Thymus (tissue), 11 donors: ENCODE data around the gene TTC7B. TPM values are rescaled to one million over a fixed set of nuclear protein-coding genes. Genes with fewer than 3 reads are reported as not detected.

ENCODE experiments used
- DNase-seq, 9 donors: peaks; one replicate each; pipeline ENCODE4 v3.0.0-alpha.2; 2013; ENCODE audit warnings: low spot score in 9 of 9, low read depth in 6 of 9, missing footprints in 1 of 9
- H3K27ac ChIP-seq, 2 donors: one replicate each; pipeline ENCODE4 v1.5.1; 2013; ENCODE audit warnings: control low read depth in 1 of 2, low read depth in 1 of 2, low read length in 1 of 2, mild to moderate bottlenecking in 1 of 2, moderate library complexity in 1 of 2
- H3K27me3 ChIP-seq, 2 donors: one replicate each; pipeline ENCODE4 v1.5.1; 2013; ENCODE audit warnings: low read length in 1 of 2; ENCODE audit not compliant: control insufficient read depth in 2 of 2, insufficient read depth in 1 of 2
- H3K36me3 ChIP-seq, 2 donors: one replicate each; pipeline ENCODE4 v1.5.1; 2013; ENCODE audit warnings: low read length in 1 of 2, mild to moderate bottlenecking in 1 of 2, moderate library complexity in 1 of 2; ENCODE audit not compliant: control insufficient read depth in 2 of 2, insufficient read depth in 2 of 2
- H3K4me1 ChIP-seq, 2 donors: one replicate each; pipeline ENCODE4 v1.5.1; 2013; ENCODE audit warnings: low read length in 2 of 2; ENCODE audit not compliant: control insufficient read depth in 2 of 2, insufficient read depth in 2 of 2
- H3K4me3 ChIP-seq, 2 donors: one replicate each; pipeline ENCODE4 v1.5.1; 2013; ENCODE audit warnings: low read length in 2 of 2, control low read depth in 1 of 2, mild to moderate bottlenecking in 1 of 2
- H3K9me3 ChIP-seq, 2 donors: one replicate each; pipeline ENCODE4 v1.5.1; 2013; ENCODE audit warnings: low read length in 1 of 2, mild to moderate bottlenecking in 1 of 2; ENCODE audit not compliant: control insufficient read depth in 2 of 2, insufficient read depth in 1 of 2
- WGBS: extraction: QIAGEN DNeasy Blood & Tissue Kit; methylation state at CpG from one replicate; pipeline ENCODE4 v1.1.7; 2013; 5-methylcytosine and 5-hydroxymethylcytosine counted together
- polyA plus RNA-seq: library from polyadenylated mRNA; stranded (reverse); fragments of 200-250 nt; gene quantifications from one replicate; pipeline ENCODE4 v1.2.3, GENCODE V29; 2013
- total RNA-seq: library from RNA; stranded (reverse); fragments of 120-200 nt; gene quantifications from one replicate; pipeline ENCODE4 v1.2.4, GENCODE V29; 2013
- donor health status: healthy.

TTC7B gene
- total and polyA plus RNA-seq, 2 donors, result 3.2 to 5.6 TPM

DNA sequence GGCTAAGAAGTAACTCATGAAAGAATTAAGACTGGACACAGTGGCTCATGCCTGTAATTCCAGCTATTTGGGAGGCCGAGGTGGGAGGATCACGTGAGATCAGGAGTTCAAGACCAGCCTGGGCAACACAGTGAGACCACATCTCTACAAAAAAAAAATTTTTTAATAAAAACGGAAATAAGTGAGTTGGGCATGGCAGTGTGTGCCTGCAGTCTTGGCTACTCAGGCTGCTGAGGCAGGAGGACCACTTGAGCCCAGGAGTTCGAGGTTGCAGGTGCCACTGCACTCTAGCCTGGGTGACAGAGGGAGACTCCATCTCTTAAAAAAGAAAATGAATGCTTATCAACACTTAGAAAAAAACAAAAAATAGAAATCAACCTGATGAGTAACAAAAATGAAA, 301.7 kb downstream of the TTC7B start:
- peaks cover 0 to 3% of the 10 kb centered on the region in 2 donors for H3K4me1 ChIP-seq
- H3K9me3 ChIP-seq, result no peaks in the 10 kb centered on the region
- 93% methylated on average over 4 of the region's 4 CpGs for WGBS
- no peaks in the 10 kb centered on the region for H3K36me3 ChIP-seq
- no peak for DNase-seq
- no peak overlapping the region for H3K27ac ChIP-seq
- no peak overlapping the region for H3K4me3 ChIP-seq
- H3K27me3 ChIP-seq, result no peaks in the 10 kb centered on the region

DNA sequence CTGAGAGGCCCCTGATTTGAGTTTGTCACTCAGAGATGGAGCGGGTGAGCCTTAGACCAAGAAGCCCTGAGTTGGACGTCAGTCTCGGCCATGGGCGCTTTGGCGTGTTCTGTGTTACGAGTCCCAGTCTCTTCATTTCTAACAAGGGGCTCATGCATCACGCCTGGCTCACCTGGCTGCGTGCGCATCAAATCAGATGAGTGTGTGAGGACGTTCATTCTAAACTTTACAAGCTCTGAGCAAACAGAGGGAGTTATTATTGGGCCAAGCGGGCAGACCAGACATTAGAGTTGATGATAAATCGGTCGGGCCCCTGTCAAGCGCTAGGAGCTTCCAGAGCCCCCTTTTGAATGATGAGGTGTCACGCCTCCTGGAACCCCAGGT, 302.2 kb downstream of the TTC7B start:
- WGBS, result 90% methylated on average over 15 of the region's 15 CpGs
- peaks cover 0 to 2% of the 10 kb centered on the region in 2 donors for H3K27me3 ChIP-seq
- H3K4me1 ChIP-seq, result peaks cover 0 to 4% of the 10 kb centered on the region in 2 donors
- no peaks in the 10 kb centered on the region for H3K36me3 ChIP-seq
- H3K4me3 ChIP-seq, result no peak overlapping the region
- DNase-seq, result no peak
- H3K9me3 ChIP-seq, result no peaks in the 10 kb centered on the region
- H3K27ac ChIP-seq, result no peak overlapping the region

DNA sequence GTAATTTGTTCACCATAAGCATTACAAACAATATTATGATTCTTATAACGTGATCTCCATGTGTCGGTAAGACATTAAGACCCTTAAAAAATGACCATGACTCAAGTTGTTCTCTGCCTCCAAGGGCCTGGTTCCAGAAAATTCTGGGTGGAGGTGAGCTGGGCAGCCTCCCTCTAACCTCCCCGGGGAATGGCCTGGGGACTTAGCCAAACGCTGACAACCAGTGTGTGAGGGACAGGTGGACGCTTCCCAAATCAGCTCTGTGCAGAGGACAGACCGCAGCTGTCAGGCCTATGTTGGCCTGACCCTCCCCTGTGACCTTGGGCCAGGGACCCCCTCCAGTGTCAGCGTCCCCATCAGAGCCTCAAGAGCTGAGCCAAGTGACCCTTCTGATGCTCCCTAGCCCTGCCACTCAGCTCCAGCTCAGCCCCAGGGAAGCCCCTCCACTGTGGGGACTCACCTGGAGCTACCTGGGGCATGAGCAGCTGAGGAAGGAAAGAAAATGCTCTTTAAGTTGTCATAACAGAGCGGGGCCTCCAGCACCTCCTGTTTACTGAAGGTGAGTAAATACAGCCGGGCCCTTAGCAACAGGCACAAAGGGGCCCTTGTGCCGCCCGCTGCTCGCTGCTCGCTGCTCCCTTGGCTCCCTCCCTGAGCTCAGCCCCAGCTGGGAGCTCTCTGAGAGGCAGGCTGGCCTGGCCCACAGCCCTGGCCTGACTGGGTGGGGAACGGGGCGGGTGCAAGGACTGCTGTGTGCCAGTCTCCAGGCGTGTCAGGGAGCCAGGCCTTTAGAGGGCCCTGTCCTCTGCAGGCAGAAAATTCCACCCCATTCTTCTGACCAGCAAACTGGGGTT, 302.8 kb downstream of the TTC7B start:
- WGBS, result 97% methylated on average over 16 of the region's 16 CpGs
- H3K27ac ChIP-seq, result no peak overlapping the region

DNA sequence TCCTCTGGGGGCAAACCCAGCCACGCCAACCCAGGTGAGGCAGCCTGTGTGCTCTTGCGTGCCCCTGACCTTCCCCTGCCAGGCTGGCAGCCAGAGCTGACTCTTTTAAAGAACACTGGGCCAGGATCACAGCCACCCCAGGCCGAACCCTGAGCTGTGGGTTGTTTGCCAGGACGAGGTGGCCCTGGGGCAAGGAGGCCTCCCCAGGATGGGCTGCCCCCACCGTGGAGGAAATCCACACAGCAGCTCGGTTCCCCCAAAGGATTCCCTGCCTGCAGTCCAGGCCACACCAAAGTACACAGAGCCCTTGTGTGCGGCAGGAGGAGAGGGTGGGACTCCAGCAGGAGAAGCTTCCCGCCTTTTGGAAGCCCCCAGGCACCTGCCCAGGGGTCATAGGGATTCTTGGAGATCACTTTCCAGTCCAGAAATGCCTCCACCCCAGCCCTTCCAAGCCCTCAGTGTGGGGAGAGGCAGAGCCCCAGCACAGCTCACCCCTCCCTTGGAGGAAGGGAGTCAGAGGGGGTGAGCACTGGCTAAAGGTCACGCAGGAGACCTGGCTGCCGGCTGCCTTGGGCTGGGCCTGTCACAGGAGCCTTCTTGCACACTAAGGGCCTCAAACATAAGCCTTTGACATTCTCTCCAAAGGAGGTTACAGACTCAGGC, 303.8 kb downstream of the TTC7B start:
- H3K36me3 ChIP-seq, result no peaks in the 10 kb centered on the region
- H3K4me3 ChIP-seq, result no peak overlapping the region
- no peaks in the 10 kb centered on the region for H3K9me3 ChIP-seq
- no peak for DNase-seq
- whole genome bisulfite sequencing, result 91% methylated on average over 10 of the region's 10 CpGs
- H3K4me1 ChIP-seq, result peaks cover 0 to 6% of the 10 kb centered on the region in 2 donors
- peaks cover 0 to 12% of the 10 kb centered on the region in 2 donors for H3K27me3 ChIP-seq
- no peak overlapping the region for H3K27ac ChIP-seq

More for the DNA sequence above, 302.8 kb downstream of the TTC7B start:
- H3K9me3 ChIP-seq, result no peaks in the 10 kb centered on the region
- no peak overlapping the region for H3K4me3 ChIP-seq
- no peaks in the 10 kb centered on the region for H3K36me3 ChIP-seq
- H3K27me3 ChIP-seq, result peaks cover 0 to 8% of the 10 kb centered on the region in 2 donors
- no peak for DNase-seq
- peaks cover 0 to 6% of the 10 kb centered on the region in 2 donors for H3K4me1 ChIP-seq

DNA sequence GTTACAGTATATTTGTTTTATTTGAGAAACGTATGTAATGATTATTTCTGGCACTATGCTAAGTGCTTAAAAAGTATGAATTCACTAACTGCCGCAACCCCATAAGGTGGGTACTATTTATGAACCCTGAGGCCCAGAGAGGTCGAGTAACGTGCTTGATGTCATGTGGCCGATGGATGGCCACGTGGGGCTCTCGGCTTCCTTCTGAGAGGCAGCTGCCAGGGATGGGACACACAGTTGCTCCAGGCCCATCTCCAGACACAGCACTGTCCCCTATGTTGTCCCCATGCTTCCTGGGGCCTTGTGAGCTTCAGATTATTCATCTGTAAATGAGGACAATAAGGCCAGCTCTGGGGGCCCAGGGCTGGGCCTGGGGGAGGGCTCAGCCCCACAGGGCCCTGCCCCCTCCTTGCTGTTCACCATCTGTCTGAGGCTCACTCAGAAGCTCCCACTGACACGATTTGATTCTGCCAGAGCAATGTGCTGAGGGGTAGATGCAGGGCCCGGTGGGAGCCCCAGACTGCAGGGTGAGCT, 304.4 kb downstream of the TTC7B start:
- Histone ChIP-seq H3K4me1 (peaks cover 0 to 6% of the 10 kb centered on the region in 2 donors), H3K27me3 (peaks cover 0 to 12% of the 10 kb centered on the region in 2 donors), H3K9me3 (no peaks in the 10 kb centered on the region), H3K27ac (no peak overlapping the region), H3K4me3 (no peak overlapping the region), H3K36me3 (no peaks in the 10 kb centered on the region)
- DNase-seq, result no peak
- WGBS, result 91% methylated on average over 9 of the region's 9 CpGs

DNA sequence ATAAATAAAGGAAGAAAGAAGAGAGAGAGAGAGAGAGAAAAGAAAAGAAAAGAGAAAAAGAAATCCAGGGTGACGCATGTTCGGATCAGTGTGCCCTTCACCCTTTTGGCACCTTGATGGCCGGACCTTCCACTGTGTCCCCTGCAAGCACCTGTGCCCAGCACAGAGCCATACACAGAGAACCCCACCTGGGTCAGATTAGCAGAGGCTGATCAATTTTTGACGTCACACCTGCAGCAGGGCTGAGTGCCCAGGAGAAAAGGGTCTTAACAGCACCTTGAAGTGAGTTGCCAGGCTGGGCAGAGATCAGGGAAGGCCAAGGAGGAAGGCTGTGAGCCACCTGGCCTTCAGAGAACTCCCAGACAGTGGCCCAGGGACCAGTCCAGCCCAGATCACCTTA, 305.0 kb downstream of the TTC7B start:
- H3K27ac ChIP-seq, result no peak overlapping the region
- no peak overlapping the region for H3K4me3 ChIP-seq
- H3K36me3 ChIP-seq, result no peaks in the 10 kb centered on the region
- H3K27me3 ChIP-seq, result peaks cover 0 to 12% of the 10 kb centered on the region in 2 donors
- DNase-seq, result no peak
- H3K9me3 ChIP-seq, result no peaks in the 10 kb centered on the region
- peaks cover 0 to 6% of the 10 kb centered on the region in 2 donors for H3K4me1 ChIP-seq
- 98% methylated on average over 4 of the region's 4 CpGs for WGBS

DNA sequence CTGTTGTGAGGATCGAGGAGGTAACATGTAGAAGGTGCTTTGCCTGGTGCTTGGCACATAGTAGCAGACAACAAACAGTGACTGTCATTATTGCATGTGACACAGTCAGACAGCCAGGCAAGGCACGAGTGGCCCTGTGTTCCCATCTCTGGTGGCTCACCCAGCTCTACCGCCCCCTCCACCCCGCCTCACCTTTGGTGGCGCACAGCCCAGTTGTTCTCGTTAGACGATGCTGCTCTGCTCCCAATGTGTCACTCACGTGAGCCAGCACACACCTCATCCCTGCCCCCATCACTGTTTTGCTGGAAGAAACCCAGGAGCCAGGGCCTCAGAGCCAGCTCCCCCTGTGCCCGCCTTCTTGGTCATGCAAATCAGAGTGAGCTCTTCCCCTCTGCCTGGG, 306.1 kb downstream of the TTC7B start:
- Histone ChIP-seq H3K36me3 (no peaks in the 10 kb centered on the region), H3K4me1 (peaks cover 0 to 6% of the 10 kb centered on the region in 2 donors), H3K9me3 (no peaks in the 10 kb centered on the region), H3K4me3 (no peak overlapping the region), H3K27me3 (peaks cover 0 to 12% of the 10 kb centered on the region in 2 donors), H3K27ac (no peak overlapping the region)
- WGBS, result 88% methylated on average over 9 of the region's 9 CpGs
- DNase-seq, result no peak

DNA sequence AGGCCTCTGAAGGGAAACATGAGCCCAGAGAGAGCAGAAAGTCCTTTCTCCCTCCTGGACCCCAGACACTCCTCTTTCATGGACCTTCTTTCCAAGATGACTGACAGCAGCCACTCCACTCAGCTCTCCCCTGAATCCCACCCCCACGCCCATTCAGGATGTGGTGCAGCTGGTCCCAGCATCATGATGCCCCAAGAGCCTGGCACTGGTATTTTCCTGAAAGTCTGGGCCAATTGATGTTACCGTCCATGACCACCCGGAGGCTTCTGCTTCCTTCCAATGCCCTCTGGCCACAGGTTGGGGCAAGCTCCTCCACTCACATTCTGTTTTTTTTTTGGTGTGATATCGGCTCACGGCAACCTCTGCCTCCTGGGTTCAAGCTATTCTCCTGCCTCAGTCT, 306.8 kb downstream of the TTC7B start:
- peaks cover 0 to 6% of the 10 kb centered on the region in 2 donors for H3K4me1 ChIP-seq
- peaks cover 0 to 12% of the 10 kb centered on the region in 2 donors for H3K27me3 ChIP-seq
- DNase-seq, result no peak
- WGBS, result 75% methylated on average over 5 of the region's 5 CpGs
- H3K36me3 ChIP-seq, result no peaks in the 10 kb centered on the region
- H3K4me3 ChIP-seq, result no peak overlapping the region
- no peak overlapping the region for H3K27ac ChIP-seq
- H3K9me3 ChIP-seq, result no peaks in the 10 kb centered on the region
